Fibroblast of the aortic adventitia (primary cell): Measurements from ENCODE around the gene ROM1. TPM values are rescaled to one million over a fixed set of nuclear protein-coding genes. Genes with fewer than 3 reads are reported as not detected.
A peak's percentile ranks its signal among the peaks of the same experiment; 100 is the strongest.
"Not testable (repeated sequence)": the region's sequence is repeated elsewhere in the genome, so short reads cannot be mapped to it uniquely, and the experiment has no call there.

Experiments
- DNase-seq: peaks from one replicate; pipeline ENCODE4 v3.0.0-alpha.2; 2010; ENCODE audit warnings: low read depth
- H3K4me3 ChIP-seq: 2 replicates; pipeline ENCODE4 v1.5.1; 2011; ENCODE audit warnings: low read depth, mild to moderate bottlenecking, control low read depth, low read length, moderate library complexity
- CTCF ChIP-seq: IDR thresholded peaks from 2 replicates; pipeline ENCODE4 v1.5.1; 2011; ENCODE audit warnings: mild to moderate bottlenecking, low read length, control low read depth, inconsistent platforms; ENCODE audit not compliant: insufficient read depth
- total RNA-seq: library from RNA; depleted of rRNA; stranded (reverse); fragments of >200 nt; gene quantifications from 2 replicates; pipeline ENCODE4 v1.2.3, GENCODE V29; 2012; ENCODE audit warnings: low replicate concordance

The ROM1 gene
- total RNA-seq, 1 donor = 4.6 TPM

GRCh38 chr11:62610814-62611704, 2.0 kb upstream of the ROM1 start:
- TF ChIP-seq CTCF = no peak

GRCh38 chr11:62611705-62612365, 1.2 kb upstream of the ROM1 start:
- H3K4me3 ChIP-seq = peak overlapping the region; percentile 86
- TF ChIP-seq CTCF = peak; percentile 4
- peak; percentile 79 for DNase-seq

More at GRCh38 chr11:62610814-62611704, 2.0 kb upstream of the ROM1 start:
- H3K4me3 ChIP-seq = peak overlapping the region; percentile 86
- no peak for DNase-seq

- no peak for DNase-seq
- TF ChIP-seq CTCF = no peak
- H3K4me3 ChIP-seq = peak overlapping the region; percentile 17
Observed at GRCh38 chr11:62613291-62613778, 278 bp downstream of the ROM1 start.

GRCh38 chr11:62614275-62614674, 1.2 kb downstream of the ROM1 start:
- no peak overlapping the region for H3K4me3 ChIP-seq
- no peak for DNase-seq
- TF ChIP-seq CTCF = no peak

GRCh38 chr11:62615521-62615920, 2.5 kb downstream of the ROM1 start:
- no peak for DNase-seq
- H3K4me3 ChIP-seq = no peak overlapping the region
- no peak for TF ChIP-seq CTCF

- DNase-seq, H3K4me3 ChIP-seq: not testable (repeated sequence)
Observed at GRCh38 chr11:62616957-62617356, 3.9 kb downstream of the ROM1 start.

GRCh38 chr11:62621027-62621566, 8.0 kb downstream of the ROM1 start:
- DNase-seq = no peak
- peak overlapping the region; percentile 94 for H3K4me3 ChIP-seq
- TF ChIP-seq CTCF = no peak
